Neuron (in vitro differentiated cells): ENCODE results near the gene RAB3C.

ENCODE experiments used
- H2AFZ ChIP-seq: one replicate; pipeline ENCODE4 v1.6.1; 2013; ENCODE audit warnings: low read depth, mild to moderate bottlenecking, inconsistent platforms, low read length, moderate library complexity
- H3K27me3 ChIP-seq: one replicate; pipeline ENCODE4 v1.6.1; 2013; ENCODE audit warnings: low read length; ENCODE audit not compliant: insufficient read depth
- H3K36me3 ChIP-seq: one replicate; pipeline ENCODE4 v1.6.1; 2013; ENCODE audit warnings: low read length; ENCODE audit not compliant: insufficient read depth
- H3K4me1 ChIP-seq: one replicate; pipeline ENCODE4 v1.6.1; 2013; ENCODE audit warnings: low read length; ENCODE audit not compliant: insufficient read depth
- H3K4me3 ChIP-seq: 2 replicates; pipeline ENCODE4 v1.5.1; 2013; ENCODE audit warnings: mild to moderate bottlenecking, low read length, moderate library complexity
- H3K9me3 ChIP-seq: one replicate; pipeline ENCODE4 v1.6.1; 2013; ENCODE audit warnings: low read length

Gene RAB3C

DNA sequence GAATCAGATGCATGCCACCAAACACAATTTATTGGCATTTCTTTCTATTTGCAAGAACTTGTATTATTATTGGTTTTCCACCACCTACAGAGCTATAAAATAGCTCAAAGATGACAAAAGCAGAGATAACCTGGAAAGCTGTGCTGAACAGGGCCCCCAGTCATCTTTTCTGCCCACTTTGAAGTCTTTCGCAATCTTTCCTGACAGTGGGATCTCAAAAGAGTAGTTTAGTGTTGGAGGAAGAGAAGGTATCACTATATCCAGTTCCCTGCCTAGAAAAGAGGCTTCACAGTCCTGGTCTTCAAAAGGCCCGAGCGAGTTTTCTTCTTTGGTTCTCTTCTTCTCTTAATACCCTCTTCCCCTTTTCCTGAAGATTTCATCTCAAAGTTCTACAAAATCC, 231.0 kb downstream of the RAB3C start:
- no peaks in the 10 kb centered on the region for H3K9me3 ChIP-seq
- H3K4me1 ChIP-seq = peaks cover 11% of the 10 kb centered on the region
- no peak overlapping the region for H2AFZ ChIP-seq
- no peaks in the 10 kb centered on the region for H3K27me3 ChIP-seq
- no peaks in the 10 kb centered on the region for H3K36me3 ChIP-seq
- H3K4me3 ChIP-seq = no peak overlapping the region

DNA sequence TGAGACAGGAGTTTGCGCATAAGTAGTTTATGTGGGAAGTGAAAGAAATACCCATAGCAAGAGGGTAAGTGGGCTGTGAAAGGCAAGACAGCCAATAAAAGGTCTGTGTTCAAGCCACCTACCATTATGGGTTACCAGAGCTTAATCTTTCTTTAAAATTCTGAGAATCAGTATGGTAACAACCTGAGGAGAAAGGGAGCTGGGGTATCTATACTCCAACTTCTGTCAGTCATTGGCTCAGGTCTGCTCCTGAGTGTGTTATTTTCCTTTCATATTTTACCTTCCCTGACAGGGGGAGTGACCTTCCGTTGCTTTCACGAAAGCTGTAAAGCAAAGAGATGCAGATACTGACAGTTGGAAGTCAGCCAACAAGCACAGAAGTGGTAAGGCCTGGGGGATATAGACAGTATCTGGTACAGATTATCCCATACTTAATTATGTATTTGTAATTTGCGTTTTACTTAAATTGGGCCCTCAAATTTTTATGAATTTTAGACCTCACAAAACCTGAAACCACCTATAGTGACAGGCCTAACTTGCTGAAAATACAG, 233.4 kb downstream of the RAB3C start:
- Histone ChIP-seq H3K9me3 (no peaks in the 10 kb centered on the region), H3K36me3 (no peaks in the 10 kb centered on the region), H3K4me1 (peaks cover 11% of the 10 kb centered on the region), H3K4me3 (no peak overlapping the region), H2AFZ (no peak overlapping the region), H3K27me3 (no peaks in the 10 kb centered on the region)

DNA sequence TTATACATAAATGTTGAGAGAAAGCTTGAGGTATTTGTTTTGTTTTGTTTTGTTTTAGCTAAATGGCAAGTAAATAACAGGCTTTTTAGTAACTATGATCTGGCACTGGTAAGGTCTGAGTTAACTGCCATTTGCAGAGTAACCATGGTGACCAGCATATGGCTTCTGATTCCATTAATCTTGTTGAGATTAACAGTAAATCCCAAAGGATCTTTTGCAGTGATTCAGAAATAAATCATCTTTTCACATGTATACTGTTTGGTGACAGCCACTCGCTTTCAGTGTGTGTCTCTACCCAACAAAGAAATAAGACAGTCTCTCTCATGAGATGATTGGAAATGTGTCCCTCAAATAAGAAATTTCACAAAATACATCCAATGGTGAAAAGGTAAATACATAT, 235.6 kb downstream of the RAB3C start:
- H3K36me3 ChIP-seq = no peaks in the 10 kb centered on the region
- peaks cover 3% of the 10 kb centered on the region for H3K4me1 ChIP-seq
- H2AFZ ChIP-seq = no peak overlapping the region
- H3K27me3 ChIP-seq = no peaks in the 10 kb centered on the region
- no peaks in the 10 kb centered on the region for H3K9me3 ChIP-seq
- H3K4me3 ChIP-seq = no peak overlapping the region

- no peaks in the 10 kb centered on the region for H3K9me3 ChIP-seq
- H3K4me1 ChIP-seq = peaks cover 6% of the 10 kb centered on the region
- H3K4me3 ChIP-seq = no peak overlapping the region
- H3K27me3 ChIP-seq = no peaks in the 10 kb centered on the region
- no peaks in the 10 kb centered on the region for H3K36me3 ChIP-seq
- no peak overlapping the region for H2AFZ ChIP-seq
Observed at GRCh38 chr5:58825441-58825840, 242.6 kb downstream of the RAB3C start.

GRCh38 chr5:58825899-58826298, 243.0 kb downstream of the RAB3C start:
- Histone ChIP-seq H3K36me3 (no peaks in the 10 kb centered on the region), H3K4me3 (no peak overlapping the region), H2AFZ (no peak overlapping the region), H3K4me1 (peaks cover 6% of the 10 kb centered on the region), H3K9me3 (no peaks in the 10 kb centered on the region), H3K27me3 (no peaks in the 10 kb centered on the region)

GRCh38 chr5:58827463-58827862, 244.6 kb downstream of the RAB3C start:
- H3K4me1 ChIP-seq = peaks cover 6% of the 10 kb centered on the region

GRCh38 chr5:58828258-58828657, 245.4 kb downstream of the RAB3C start:
- Histone ChIP-seq H3K4me1 (peaks cover 6% of the 10 kb centered on the region), H3K4me3 (no peak overlapping the region), H3K27me3 (no peaks in the 10 kb centered on the region)

More at GRCh38 chr5:58827463-58827862, 244.6 kb downstream of the RAB3C start:
- Histone ChIP-seq H3K36me3 (no peaks in the 10 kb centered on the region), H2AFZ (no peak overlapping the region), H3K4me3 (no peak overlapping the region), H3K9me3 (no peaks in the 10 kb centered on the region), H3K27me3 (no peaks in the 10 kb centered on the region)

GRCh38 chr5:58834242-58835225, 251.7 kb downstream of the RAB3C start:
- H3K36me3 ChIP-seq = no peaks in the 10 kb centered on the region
- H3K27me3 ChIP-seq = no peaks in the 10 kb centered on the region
- no peak overlapping the region for H3K4me3 ChIP-seq
- H2AFZ ChIP-seq = no peak overlapping the region
- H3K4me1 ChIP-seq = peaks cover 4% of the 10 kb centered on the region
- no peaks in the 10 kb centered on the region for H3K9me3 ChIP-seq

More at GRCh38 chr5:58828258-58828657, 245.4 kb downstream of the RAB3C start:
- Histone ChIP-seq H3K9me3 (no peaks in the 10 kb centered on the region), H3K36me3 (no peaks in the 10 kb centered on the region), H2AFZ (no peak overlapping the region)

DNA sequence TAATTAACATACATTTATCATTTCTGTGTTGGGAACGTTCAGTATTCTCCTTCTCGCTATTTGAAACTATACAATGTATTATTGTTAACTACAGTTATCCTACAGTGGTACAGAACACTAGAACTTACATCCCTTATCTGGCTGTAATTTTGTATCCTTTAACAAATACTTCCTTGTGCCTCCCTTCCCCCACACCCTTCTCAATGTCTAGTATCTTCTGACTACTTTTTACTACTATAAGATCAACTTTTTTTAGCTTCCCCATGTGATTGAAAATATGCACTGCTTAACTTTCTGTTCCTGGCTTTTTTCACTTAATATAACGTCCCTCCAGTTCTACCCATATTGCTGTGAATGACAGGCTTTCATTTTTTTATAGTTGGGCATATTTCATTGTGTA, 253.5 kb downstream of the RAB3C start:
- H3K4me1 ChIP-seq = peaks cover 4% of the 10 kb centered on the region
- no peak overlapping the region for H3K4me3 ChIP-seq
- no peaks in the 10 kb centered on the region for H3K36me3 ChIP-seq
- H3K27me3 ChIP-seq = no peaks in the 10 kb centered on the region
- H3K9me3 ChIP-seq = no peaks in the 10 kb centered on the region
- no peak overlapping the region for H2AFZ ChIP-seq

GRCh38 chr5:58838729-58839128, 255.9 kb downstream of the RAB3C start:
- no peak overlapping the region for H3K4me3 ChIP-seq

GRCh38 chr5:58842852-58843251, 260.0 kb downstream of the RAB3C start:
- Histone ChIP-seq H3K9me3 (no peaks in the 10 kb centered on the region), H3K36me3 (no peaks in the 10 kb centered on the region), H3K4me3 (no peak overlapping the region), H3K27me3 (no peaks in the 10 kb centered on the region), H3K4me1 (no peaks in the 10 kb centered on the region), H2AFZ (no peak overlapping the region)

More at GRCh38 chr5:58838729-58839128, 255.9 kb downstream of the RAB3C start:
- no peaks in the 10 kb centered on the region for H3K27me3 ChIP-seq
- H3K4me1 ChIP-seq = peaks cover 4% of the 10 kb centered on the region
- no peak overlapping the region for H2AFZ ChIP-seq
- H3K9me3 ChIP-seq = no peaks in the 10 kb centered on the region
- H3K36me3 ChIP-seq = no peaks in the 10 kb centered on the region

GRCh38 chr5:58844395-58844794, 261.5 kb downstream of the RAB3C start:
- Histone ChIP-seq H3K4me1 (peaks cover 12% of the 10 kb centered on the region), H3K9me3 (no peaks in the 10 kb centered on the region), H2AFZ (no peak overlapping the region)

GRCh38 chr5:58847041-58847440, 264.2 kb downstream of the RAB3C start:
- no peaks in the 10 kb centered on the region for H3K27me3 ChIP-seq
- no peak overlapping the region for H2AFZ ChIP-seq
- peaks cover 32% of the 10 kb centered on the region for H3K4me1 ChIP-seq
- no peak overlapping the region for H3K4me3 ChIP-seq
- H3K9me3 ChIP-seq = no peaks in the 10 kb centered on the region
- no peaks in the 10 kb centered on the region for H3K36me3 ChIP-seq

More at GRCh38 chr5:58844395-58844794, 261.5 kb downstream of the RAB3C start:
- Histone ChIP-seq H3K36me3 (no peaks in the 10 kb centered on the region), H3K4me3 (no peak overlapping the region), H3K27me3 (no peaks in the 10 kb centered on the region)
